Vagina (tissue), 2 donors: ENCODE measurements around the gene MYF5. TPM values are rescaled to one million over a fixed set of nuclear protein-coding genes. Genes with fewer than 3 reads are reported as not detected.
"Not testable (repeated sequence)": the region's sequence is repeated elsewhere in the genome, so short reads cannot be mapped to it uniquely, and the experiment has no call there.

Experiments used
- DNase-seq, 2 donors: peaks; one replicate each; pipeline ENCODE4 v3.0.0-alpha.2; 2017; ENCODE audit errors: extremely low spot score in 2 of 2
- H3K27ac ChIP-seq: fragments of 200-600 bp; sonication (generic); one replicate; pipeline ENCODE4 v1.5.1; 2019
- H3K27me3 ChIP-seq: fragments of 200-600 bp; sonication (generic); one replicate; pipeline ENCODE4 v1.5.1; 2019
- H3K36me3 ChIP-seq, 2 donors: fragments of 200-600 bp; sonication (generic); one replicate each; pipeline ENCODE4 v1.5.1; 2017 to 2019
- H3K4me1 ChIP-seq: fragments of 200-600 bp; sonication (generic); one replicate; pipeline ENCODE4 v1.5.1; 2019
- H3K4me3 ChIP-seq, 2 donors: fragments of 200-600 bp; sonication (generic); 1 replicate in 1 of 2; 2 replicates in 1 of 2; pipeline ENCODE4 v1.5.1; 2016 to 2019
- H3K9me3 ChIP-seq: fragments of 200-600 bp; sonication (generic); one replicate; pipeline ENCODE4 v1.5.1; 2019
- POLR2A ChIP-seq, 2 donors: fragments of 450-650 bp; IDR thresholded peaks; one replicate each; pipeline ENCODE4 v1.6.1; 2017; ENCODE audit warnings: antibody characterized with exemption in 2 of 2, mild to moderate bottlenecking in 2 of 2, moderate library complexity in 2 of 2
- POLR2AphosphoS5 ChIP-seq, 2 donors: sonication (generic); formaldehyde crosslinking; IDR thresholded peaks; one replicate each; pipeline ENCODE4 v1.9.0; 2017; ENCODE audit warnings: antibody characterized with exemption in 2 of 2, mild to moderate bottlenecking in 2 of 2, low read depth in 1 of 2; ENCODE audit not compliant: insufficient read depth in 1 of 2
- intact Hi-C: fragments of 100-400 bp; cut with DNase I; formaldehyde crosslinking; loops from one replicate; pipeline ENCODE4 v1.15.1; 2023
- total RNA-seq: library from RNA; depleted of rRNA; stranded (reverse); fragments of >200 nt; gene quantifications from one replicate; pipeline ENCODE4 v1.2.3, GENCODE V29; 2016
- TF ChIP-seq, protein P1 (sequence below), 3 experiments: fragments of 450-650 bp in 2 of 3; fragments of 200-600 bp in 1 of 3; sonication (generic) in 1 of 3; IDR thresholded peaks; one replicate each; pipeline ENCODE4 v1.5.1; 2017 to 2019; ENCODE audit warnings: antibody characterized with exemption in 3 of 3, mild to moderate bottlenecking in 2 of 3, moderate library complexity in 2 of 3

MYF5 gene
- not detected for total RNA-seq

DNA sequence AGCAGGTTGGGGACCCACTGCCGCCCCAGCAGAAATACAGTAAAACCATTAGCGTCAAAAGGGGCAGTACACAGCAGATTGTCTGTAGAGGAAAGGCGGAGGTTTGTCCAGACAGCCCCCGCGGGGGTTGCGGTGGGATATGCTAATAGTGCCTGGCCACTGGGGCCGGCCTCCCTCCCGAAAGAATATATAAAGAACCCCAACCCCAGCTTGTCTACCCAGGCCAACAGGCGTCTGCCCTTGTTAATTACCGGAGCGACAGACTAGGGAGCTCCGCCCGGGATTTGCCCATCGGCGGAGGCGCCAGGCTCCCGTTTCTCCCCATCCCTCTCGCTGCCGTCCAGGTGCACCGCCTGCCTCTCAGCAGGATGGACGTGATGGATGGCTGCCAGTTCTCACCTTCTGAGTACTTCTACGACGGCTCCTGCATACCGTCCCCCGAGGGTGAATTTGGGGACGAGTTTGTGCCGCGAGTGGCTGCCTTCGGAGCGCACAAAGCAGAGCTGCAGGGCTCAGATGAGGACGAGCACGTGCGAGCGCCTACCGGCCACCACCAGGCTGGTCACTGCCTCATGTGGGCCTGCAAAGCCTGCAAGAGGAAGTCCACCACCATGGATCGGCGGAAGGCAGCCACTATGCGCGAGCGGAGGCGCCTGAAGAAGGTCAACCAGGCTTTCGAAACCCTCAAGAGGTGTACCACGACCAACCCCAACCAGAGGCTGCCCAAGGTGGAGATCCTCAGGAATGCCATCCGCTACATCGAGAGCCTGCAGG, at the start of gene MYF5:
Gene MYF5, plus strand, starts transcription at position 217 of the 774 bp plus-strand sequence. Its CDS starts 152 bp downstream, at position 369.
- Histone ChIP-seq H3K27ac (no peak within 1 kb of the TSS), H3K4me1 (no peaks in the 10 kb centered on the region), H3K27me3 (no peaks in the 10 kb centered on the region), H3K36me3 (no peaks in the 10 kb centered on the region), H3K9me3 (no peaks in the 10 kb centered on the region), H3K4me3 (no peak within 1 kb of the TSS)
- intact Hi-C loops = no loop called here
- TF ChIP-seq, protein P1, sequence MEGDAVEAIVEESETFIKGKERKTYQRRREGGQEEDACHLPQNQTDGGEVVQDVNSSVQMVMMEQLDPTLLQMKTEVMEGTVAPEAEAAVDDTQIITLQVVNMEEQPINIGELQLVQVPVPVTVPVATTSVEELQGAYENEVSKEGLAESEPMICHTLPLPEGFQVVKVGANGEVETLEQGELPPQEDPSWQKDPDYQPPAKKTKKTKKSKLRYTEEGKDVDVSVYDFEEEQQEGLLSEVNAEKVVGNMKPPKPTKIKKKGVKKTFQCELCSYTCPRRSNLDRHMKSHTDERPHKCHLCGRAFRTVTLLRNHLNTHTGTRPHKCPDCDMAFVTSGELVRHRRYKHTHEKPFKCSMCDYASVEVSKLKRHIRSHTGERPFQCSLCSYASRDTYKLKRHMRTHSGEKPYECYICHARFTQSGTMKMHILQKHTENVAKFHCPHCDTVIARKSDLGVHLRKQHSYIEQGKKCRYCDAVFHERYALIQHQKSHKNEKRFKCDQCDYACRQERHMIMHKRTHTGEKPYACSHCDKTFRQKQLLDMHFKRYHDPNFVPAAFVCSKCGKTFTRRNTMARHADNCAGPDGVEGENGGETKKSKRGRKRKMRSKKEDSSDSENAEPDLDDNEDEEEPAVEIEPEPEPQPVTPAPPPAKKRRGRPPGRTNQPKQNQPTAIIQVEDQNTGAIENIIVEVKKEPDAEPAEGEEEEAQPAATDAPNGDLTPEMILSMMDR (IDR thresholded peaks at IDR 0.05) = no peak
- DNase-seq = no peak

DNA sequence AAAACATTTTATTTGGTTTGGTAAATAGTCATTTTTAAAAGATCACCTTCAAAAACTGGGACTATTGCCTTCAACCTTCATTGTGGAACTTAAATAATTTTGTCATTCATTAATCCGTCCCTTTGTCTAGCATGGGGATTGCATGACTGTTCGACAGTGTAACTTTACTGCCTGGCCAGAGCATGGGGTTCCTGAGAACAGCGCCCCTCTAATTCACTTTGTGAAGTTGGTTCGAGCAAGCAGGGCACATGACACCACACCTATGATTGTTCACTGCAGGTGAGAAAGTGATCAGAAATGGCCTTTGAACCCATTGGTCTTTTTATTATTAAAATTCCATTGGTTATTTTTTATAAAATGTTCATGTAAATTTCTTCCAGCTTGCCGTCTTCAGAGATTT, 46.5 kb upstream of the MYF5 start:
- Histone ChIP-seq H3K4me1 (no peaks in the 10 kb centered on the region), H3K4me3 (no peak overlapping the region), H3K27me3 (no peaks in the 10 kb centered on the region), H3K27ac (no peak overlapping the region), H3K9me3 (no peaks in the 10 kb centered on the region), H3K36me3 (no peaks in the 10 kb centered on the region)
- no peak for DNase-seq
- intact Hi-C loops = no loop called here
- TF ChIP-seq POLR2AphosphoS5 (IDR thresholded peaks at IDR 0.05; ENCODE audit: insufficient read depth in 1 of 2, low read depth in 1 of 2) = no peak
- TF ChIP-seq, protein P1 (IDR thresholded peaks at IDR 0.05) = no peak
- no peak for TF ChIP-seq POLR2A (IDR thresholded peaks at IDR 0.05)

DNA sequence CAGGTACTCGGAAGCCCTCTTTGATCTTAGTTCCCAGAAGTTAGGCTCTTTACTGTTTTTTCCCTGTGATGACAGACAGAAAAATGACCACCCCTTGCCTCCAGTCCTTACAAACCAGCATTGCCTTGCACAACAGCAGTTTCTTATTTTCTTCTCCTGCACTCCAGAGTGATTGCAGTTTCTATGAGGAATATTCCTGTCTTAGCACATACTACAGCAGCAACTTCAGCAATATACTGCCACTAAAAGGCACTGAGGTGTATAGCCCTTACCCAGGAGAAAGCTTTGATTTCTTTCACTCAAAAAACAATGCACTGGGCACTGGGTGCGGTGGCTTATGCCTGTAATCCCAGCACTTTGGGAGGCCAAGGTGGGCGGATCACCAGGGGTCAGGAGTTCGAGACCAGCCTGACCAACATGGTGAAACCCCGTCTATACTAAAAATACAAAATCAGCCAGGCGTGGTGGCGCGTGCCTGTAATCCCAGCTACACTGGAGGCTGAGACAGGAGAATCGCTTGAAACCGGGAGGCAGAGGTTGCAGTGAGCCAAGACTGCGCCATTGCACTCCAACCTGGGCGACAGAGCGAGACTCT, 40.6 kb upstream of the MYF5 start:
- H3K27ac ChIP-seq, H3K27me3 ChIP-seq, H3K4me1 ChIP-seq, H3K36me3 ChIP-seq, H3K9me3 ChIP-seq, DNase-seq, intact Hi-C loops, H3K4me3 ChIP-seq: not testable (repeated sequence)

DNA sequence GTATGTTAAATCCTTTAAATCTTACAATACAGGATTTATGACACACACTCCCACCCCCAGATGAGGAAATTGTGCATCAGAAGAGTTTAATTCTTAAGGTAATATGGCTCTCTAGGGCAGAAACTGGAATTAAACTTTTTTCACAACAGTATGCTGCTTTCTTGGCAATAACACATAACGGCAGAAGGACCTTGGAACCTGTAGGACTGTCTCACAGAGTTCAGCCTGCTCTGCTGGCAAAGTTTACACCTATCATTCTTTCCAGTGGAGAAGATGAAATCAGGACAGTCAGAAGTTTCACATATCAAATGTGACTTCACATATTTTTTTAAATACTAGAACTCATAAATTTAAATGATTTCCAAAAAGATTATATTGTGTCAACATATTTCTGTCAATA, 39.9 kb upstream of the MYF5 start:
- Histone ChIP-seq H3K4me3 (no peak overlapping the region), H3K27ac (no peak overlapping the region), H3K36me3 (no peaks in the 10 kb centered on the region), H3K9me3 (no peaks in the 10 kb centered on the region), H3K4me1 (no peaks in the 10 kb centered on the region), H3K27me3 (no peaks in the 10 kb centered on the region)
- TF ChIP-seq POLR2A (IDR thresholded peaks at IDR 0.05) = no peak
- TF ChIP-seq, protein P1 (IDR thresholded peaks at IDR 0.05) = no peak
- TF ChIP-seq POLR2AphosphoS5 (IDR thresholded peaks at IDR 0.05; ENCODE audit: insufficient read depth in 1 of 2, low read depth in 1 of 2) = no peak
- no peak for DNase-seq
- intact Hi-C loops = no loop called here

DNA sequence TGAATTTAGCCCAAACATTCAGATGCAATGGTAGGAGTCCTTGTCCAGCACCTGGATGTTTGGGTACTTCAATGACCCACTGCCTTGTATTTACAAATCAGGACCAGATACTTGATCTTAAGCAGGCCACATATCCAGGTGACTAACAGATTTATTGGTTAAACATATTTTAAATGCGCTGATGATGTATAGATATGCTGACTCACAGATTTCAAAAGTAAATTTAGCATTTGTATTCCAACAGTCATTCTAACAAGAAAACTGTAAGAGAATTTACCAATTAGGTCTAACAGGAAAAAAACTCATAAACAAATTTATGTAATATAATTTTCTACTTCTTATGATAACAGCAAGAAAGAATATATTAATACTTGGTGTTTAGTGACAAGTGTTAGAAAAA, 38.7 kb upstream of the MYF5 start:
- no peaks in the 10 kb centered on the region for H3K27me3 ChIP-seq
- no peaks in the 10 kb centered on the region for H3K36me3 ChIP-seq
- no peak for DNase-seq
- intact Hi-C loops = no loop called here
- H3K4me3 ChIP-seq = no peak overlapping the region
- TF ChIP-seq, protein P1 (IDR thresholded peaks at IDR 0.05) = no peak
- no peak for TF ChIP-seq POLR2AphosphoS5 (IDR thresholded peaks at IDR 0.05; ENCODE audit: insufficient read depth in 1 of 2, low read depth in 1 of 2)
- TF ChIP-seq POLR2A (IDR thresholded peaks at IDR 0.05) = no peak
- no peak overlapping the region for H3K27ac ChIP-seq
- no peaks in the 10 kb centered on the region for H3K9me3 ChIP-seq
- H3K4me1 ChIP-seq = no peaks in the 10 kb centered on the region
